Fibroblast of skin of left biceps (primary cell): ENCODE results near the gene SLC16A4.
"Not testable (repeated sequence)": the region's sequence is repeated elsewhere in the genome, so short reads cannot be mapped to it uniquely, and the experiment has no call there.

Experiments
- DNase-seq, 2 experiments: peaks; one replicate each; pipeline ENCODE4 v3.0.0-alpha.2; 2013; ENCODE audit warnings: low read depth in 2 of 2

Gene SLC16A4

GRCh38 chr1:110408488-110408887 is 17.7 kb upstream of the SLC16A4 start:
- no peak for DNase-seq

GRCh38 chr1:110407260-110408210 is 16.7 kb upstream of the SLC16A4 start, which contains the start of gene LAMTOR5:
LAMTOR5 (minus strand) TSS chr1:110407694; CDS start chr1:110407620, 74 bp downstream.
- peak; percentile 78 for DNase-seq

GRCh38 chr1:110406407-110406806 is 15.6 kb upstream of the SLC16A4 start:
- not testable (repeated sequence) for DNase-seq

DNA sequence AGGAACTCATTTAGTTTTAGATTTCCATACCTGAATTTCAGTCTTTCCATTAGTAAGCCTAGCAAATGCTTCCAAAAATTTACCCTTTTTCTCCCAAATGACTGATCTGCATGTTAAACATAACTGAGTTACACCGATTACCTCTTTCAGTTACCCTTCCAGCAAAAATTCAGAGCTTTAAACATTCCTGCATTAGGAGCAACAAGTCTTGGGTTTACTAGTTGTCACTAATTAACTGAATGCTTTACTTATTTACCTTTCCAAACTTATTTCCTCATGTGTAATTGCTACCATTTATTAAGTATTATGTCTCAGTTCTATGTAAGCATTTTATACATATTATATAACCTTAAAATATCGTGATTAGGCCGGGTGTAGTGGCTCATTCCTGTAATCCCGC is 13.6 kb upstream of the SLC16A4 start:
- no peak for DNase-seq

- DNase-seq, result no peak
Measured at GRCh38 chr1:110403805-110404204, 13.0 kb upstream of the SLC16A4 start.

DNA sequence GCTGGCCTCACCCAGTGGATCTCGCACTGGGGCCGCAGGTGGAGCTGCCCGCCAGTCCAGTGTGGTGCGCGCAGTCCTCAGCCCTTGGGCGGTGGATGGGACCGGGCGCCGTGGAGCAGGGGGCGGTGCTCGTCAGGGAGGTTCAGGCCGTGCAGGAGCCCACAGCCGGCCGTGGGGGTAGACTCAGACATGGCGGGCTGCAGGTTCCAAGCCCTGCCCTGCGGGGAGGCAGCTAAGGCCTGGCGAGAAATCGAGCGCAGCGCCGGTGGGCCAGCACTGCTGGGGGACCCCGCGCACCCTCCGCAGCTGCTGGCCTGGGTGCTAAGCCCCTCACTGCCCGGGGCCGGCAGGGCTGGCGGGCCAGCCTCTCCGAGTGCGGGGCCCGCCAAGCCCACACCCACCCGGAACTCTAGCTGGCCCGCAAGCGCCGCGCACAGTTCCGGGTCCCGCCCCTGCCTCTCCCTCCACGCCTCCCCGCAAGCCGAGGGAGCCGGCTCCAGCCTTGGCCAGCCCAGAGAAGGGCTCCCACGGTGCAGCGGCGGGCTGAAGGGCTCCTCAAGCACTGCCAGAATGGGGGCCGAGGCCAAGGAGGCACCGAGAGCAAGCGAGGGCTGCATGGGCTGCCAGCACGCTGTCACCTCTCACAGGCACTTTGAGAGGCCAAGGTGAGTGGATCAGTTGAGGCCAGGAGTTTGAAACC is 5.6 kb upstream of the SLC16A4 start:
- DNase-seq, result not testable (repeated sequence)

DNA sequence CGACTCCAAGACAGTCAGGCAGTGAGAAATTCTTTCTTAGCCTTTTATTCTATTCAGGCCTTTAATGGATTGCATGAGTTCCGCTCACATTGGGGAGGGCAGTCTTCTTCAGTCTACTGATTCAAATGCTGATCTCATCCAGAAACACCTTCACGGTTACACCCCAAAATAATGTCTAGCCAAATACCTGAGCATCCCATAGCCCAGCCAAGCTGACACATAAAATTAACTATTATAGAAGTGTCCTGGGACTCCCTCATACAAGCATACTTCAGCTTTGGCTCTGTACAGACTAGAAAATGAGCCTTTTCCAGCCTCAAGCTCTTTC is 3.6 kb upstream of the SLC16A4 start:
- no peak for DNase-seq

DNA sequence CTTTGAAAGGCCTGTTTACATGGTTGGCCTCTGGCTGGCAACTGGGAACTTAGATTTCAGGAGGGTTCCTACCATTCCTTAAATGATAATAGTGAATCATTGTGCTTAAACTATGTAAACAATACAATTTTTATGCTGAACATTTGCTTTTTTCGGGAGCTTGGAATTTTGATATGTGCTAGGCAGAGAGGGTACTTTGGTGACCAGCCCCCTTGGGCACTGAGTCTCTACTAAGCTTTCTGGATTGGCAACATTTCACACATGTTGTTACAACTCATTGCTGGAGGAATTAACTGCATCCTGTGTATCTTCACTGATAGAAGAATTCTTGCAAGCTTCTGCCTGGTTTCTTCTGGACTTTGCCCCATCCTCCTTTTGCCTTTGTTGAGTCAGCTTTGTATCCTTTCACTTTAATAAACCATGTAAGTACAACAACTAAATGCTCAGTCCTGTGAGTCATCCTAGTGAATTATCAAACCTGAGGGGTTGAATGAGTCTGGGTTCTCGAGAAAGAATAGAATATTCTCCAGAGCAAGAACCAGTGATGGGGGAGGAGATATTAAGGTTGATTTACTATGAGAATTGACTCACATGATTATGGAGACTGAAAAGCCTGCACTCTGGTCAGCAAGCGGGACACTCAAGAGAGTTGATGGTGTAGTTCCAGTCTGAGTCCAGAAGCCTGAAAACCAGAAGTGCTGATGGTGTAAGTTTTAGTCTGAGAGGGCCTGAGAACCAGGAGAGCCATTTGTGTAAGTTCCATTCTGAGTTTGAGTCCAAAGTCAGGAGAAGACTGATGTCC is 3.1 kb upstream of the SLC16A4 start:
- DNase-seq, result peak in 1 of 2 experiments; percentile 32

- no peak for DNase-seq
Measured at GRCh38 chr1:110393286-110393685, 2.5 kb upstream of the SLC16A4 start.

GRCh38 chr1:110390096-110390495 is 730 bp downstream of the SLC16A4 start:
- DNase-seq, result no peak

- no peak for DNase-seq
Measured at GRCh38 chr1:110387048-110387754, 3.6 kb downstream of the SLC16A4 start.

DNA sequence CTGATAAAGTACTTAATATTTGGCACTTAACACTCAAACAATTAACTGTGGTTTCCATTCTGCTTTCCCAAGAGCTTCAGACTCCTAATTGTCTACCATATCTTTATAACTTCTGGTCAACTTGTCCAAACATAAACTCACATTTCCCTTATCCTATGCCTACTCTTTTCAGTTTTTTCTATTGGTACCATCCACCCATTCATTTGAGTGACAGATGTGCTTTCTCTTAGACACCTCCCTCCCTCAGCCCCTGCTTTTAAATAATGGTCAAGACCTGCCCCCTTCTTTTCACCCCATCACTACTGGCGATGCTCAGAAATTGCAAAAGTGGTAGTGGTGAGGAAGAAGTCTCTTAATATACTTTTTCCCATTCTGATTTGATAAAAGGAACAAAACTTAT is 5.5 kb downstream of the SLC16A4 start:
- DNase-seq, result no peak

- DNase-seq, result no peak
Measured at GRCh38 chr1:110384581-110385321, 6.1 kb downstream of the SLC16A4 start.

- DNase-seq, result no peak
Measured at GRCh38 chr1:110383251-110383990, 7.4 kb downstream of the SLC16A4 start.

- DNase-seq, result no peak
Measured at GRCh38 chr1:110380672-110381283, 10.0 kb downstream of the SLC16A4 start.

DNA sequence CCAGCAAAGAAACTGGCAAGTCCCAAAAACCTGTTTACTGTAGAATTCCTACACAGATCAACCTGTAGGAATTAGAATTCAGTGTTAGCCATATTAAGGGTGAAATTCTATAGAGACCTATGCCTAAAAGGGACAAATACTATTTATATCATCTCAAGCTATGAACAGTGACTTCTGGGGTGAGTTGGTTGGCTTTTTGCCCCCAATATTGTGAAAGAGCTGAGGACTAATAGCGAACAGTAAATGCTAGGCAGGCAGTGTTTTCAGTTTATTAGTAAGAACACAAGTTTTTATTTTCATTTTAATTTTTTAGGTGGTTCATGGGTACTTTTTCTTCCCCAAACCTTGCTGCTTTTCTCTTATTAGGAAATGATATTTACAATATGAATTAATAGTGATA is 15.3 kb downstream of the SLC16A4 start:
- no peak for DNase-seq

GRCh38 chr1:110370827-110371226 is 20.0 kb downstream of the SLC16A4 start:
- DNase-seq, result no peak

DNA sequence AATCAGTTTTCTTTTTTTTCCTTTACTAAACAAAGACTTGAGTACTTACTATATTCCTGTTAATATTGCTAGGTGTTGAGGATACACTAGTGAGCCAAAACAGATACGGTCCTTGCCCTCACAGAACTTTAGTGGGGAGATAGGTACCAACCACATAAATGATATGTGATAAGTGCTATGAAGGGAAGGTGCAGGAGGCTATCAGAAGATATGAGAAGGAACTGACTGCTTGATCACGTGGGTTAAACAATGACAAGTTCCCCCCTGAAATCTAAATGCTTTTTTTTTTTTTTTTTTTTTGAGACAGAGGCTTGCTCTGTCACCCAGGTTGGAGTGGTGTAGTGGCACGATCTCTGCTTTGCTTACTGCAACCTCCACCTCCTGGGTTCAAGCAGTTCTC is 26.6 kb downstream of the SLC16A4 start:
- DNase-seq, result no peak

DNA sequence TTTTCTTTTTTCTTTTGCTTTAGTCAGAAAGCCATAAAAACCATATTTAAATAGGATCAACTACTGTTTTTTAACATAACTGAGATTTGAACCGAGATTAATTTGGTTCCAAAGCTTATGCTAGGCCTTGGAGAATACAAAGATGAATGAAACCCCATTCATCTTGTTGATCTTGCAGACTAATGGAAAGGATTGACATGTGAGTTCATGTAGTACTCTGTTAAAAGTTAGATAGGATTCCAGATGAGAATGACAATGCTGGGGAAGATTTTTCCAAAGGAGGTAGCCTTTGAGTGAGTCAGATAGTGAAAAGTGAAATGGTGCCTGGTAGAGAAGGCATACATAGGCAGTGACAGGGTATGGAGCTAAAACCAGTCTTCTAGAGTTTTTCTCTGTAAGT is 29.0 kb downstream of the SLC16A4 start:
- DNase-seq, result no peak

GRCh38 chr1:110360431-110360830 is 30.4 kb downstream of the SLC16A4 start:
- no peak for DNase-seq
